ENCODE measurements around the gene NTM.

DNA sequence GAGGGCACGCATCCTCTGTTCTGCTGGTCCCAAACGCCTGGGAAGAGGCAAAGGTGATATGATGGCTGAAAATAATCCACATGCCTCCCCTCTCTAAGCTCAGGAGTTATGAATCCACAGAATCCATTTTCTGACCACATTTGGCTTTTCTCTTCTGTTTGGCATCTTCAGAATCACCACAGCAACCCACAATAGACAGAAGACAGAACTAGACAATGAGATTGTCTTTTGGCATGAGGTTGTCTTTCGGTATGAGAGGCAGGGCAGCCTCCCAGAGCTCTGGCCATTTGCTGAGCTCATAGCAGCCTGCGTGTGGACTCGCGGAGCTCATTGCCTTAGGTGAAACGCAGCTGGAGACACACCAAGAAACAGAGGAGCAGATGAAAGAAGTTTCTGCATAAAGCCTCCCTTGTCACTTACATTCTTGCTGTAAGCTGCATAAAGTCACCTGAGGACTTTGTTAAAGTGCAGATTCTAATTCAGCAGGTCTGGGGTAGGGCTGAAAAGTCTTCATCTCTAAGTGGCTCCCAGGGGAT, 868.0 kb downstream of the NTM start:
- TF ChIP-seq, protein P1, sequence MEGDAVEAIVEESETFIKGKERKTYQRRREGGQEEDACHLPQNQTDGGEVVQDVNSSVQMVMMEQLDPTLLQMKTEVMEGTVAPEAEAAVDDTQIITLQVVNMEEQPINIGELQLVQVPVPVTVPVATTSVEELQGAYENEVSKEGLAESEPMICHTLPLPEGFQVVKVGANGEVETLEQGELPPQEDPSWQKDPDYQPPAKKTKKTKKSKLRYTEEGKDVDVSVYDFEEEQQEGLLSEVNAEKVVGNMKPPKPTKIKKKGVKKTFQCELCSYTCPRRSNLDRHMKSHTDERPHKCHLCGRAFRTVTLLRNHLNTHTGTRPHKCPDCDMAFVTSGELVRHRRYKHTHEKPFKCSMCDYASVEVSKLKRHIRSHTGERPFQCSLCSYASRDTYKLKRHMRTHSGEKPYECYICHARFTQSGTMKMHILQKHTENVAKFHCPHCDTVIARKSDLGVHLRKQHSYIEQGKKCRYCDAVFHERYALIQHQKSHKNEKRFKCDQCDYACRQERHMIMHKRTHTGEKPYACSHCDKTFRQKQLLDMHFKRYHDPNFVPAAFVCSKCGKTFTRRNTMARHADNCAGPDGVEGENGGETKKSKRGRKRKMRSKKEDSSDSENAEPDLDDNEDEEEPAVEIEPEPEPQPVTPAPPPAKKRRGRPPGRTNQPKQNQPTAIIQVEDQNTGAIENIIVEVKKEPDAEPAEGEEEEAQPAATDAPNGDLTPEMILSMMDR (conservative IDR thresholded peaks at IDR 0.05; ENCODE audit: low read length), result no peak
- TF ChIP-seq EZH2phosphoT487 (IDR thresholded peaks at IDR 0.05; ENCODE audit: borderline replicate concordance), result no peak

Data from Loucy (cell line).